ENCODE measurements around the gene PID1. TPM values are rescaled to one million over a fixed set of nuclear protein-coding genes. Genes with fewer than 3 reads are reported as not detected.

Gene PID1
- total RNA-seq, 2 donors from 2014 or later = 66.2 to 109 TPM

DNA sequence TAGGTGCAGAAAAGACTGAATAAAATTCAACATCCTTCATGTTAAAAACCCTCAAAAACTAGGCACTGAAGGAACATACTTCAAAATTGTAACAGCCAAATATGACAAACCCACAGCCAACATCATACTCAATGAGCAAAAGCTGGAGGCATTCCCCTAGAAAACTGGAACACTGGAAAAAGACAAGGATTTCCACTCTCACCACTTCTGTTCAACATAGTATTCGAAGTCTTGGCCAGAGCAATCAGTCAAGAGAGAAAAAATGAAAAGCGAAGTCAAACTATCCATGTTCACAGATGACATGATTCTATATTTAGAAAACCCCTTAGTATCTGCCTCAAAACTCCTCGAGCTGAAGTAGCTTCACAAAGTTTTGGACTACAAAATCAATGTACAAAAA, 282.3 kb downstream of the PID1 start:
- no peak overlapping the region for H3K27ac ChIP-seq
- no peak overlapping the region for H3K4me3 ChIP-seq
- DNase-seq (ENCODE audit: low spot score) (no peak), ATAC-seq (ENCODE audit: insufficient number of reproducible peaks, low FRiP score, low read depth) (no peak)
- H3K9me3 ChIP-seq = no peaks in the 10 kb centered on the region
- no peaks in the 10 kb centered on the region for H3K27me3 ChIP-seq (replicated peaks; ENCODE audit: insufficient read depth)
- TF ChIP-seq, protein P1, sequence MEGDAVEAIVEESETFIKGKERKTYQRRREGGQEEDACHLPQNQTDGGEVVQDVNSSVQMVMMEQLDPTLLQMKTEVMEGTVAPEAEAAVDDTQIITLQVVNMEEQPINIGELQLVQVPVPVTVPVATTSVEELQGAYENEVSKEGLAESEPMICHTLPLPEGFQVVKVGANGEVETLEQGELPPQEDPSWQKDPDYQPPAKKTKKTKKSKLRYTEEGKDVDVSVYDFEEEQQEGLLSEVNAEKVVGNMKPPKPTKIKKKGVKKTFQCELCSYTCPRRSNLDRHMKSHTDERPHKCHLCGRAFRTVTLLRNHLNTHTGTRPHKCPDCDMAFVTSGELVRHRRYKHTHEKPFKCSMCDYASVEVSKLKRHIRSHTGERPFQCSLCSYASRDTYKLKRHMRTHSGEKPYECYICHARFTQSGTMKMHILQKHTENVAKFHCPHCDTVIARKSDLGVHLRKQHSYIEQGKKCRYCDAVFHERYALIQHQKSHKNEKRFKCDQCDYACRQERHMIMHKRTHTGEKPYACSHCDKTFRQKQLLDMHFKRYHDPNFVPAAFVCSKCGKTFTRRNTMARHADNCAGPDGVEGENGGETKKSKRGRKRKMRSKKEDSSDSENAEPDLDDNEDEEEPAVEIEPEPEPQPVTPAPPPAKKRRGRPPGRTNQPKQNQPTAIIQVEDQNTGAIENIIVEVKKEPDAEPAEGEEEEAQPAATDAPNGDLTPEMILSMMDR (IDR thresholded peaks at IDR 0.05) = no peak
- H3K36me3 ChIP-seq = no peaks in the 10 kb centered on the region
- peaks cover 0 to 8% of the 10 kb centered on the region in 2 donors for H3K4me1 ChIP-seq (ENCODE audit: control insufficient read depth in 1 of 2, low read depth in 2 of 2)

DNA sequence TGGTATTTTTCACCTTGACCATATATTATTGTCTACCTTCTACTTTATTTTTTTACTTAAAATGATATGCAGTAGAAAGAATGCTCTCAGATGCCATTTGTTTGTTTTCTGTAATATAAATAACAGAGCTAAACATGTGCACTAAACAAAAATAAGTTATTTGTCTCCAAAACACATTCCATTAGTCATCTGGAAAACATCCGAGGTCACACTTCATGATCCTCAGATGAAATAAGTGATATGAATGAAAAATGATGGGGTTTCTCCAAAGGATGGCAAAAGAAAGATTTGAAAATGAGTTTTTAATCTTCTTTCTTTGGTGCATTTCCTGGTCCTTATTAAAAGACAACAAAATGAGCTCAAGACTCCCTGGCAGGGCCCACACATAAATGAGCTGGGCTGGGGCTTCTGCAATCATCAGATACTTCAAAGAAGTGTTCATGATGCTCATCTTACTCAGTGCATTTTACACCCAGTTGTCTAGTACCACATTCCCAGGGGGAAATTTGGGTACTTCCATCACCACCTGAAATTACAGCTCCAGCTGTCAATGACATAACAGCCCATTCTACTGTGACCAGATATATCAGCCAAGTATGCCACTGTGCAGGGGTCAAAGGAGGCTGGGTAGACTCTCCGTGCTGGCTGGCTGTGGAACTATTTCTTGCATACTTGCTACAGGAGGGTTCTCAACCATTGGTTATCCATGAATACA, 283.5 kb downstream of the PID1 start:
- H3K9me3 ChIP-seq = no peaks in the 10 kb centered on the region
- DNase-seq (ENCODE audit: low spot score) (no peak), ATAC-seq (ENCODE audit: insufficient number of reproducible peaks, low FRiP score, low read depth) (no peak)
- no peaks in the 10 kb centered on the region for H3K27me3 ChIP-seq (replicated peaks; ENCODE audit: insufficient read depth)
- TF ChIP-seq, protein P1 (IDR thresholded peaks at IDR 0.05) = no peak
- no peaks in the 10 kb centered on the region for H3K36me3 ChIP-seq
- H3K4me1 ChIP-seq (ENCODE audit: control insufficient read depth in 1 of 2, low read depth in 2 of 2) = peaks cover 0 to 8% of the 10 kb centered on the region in 2 donors
- H3K4me3 ChIP-seq = no peak overlapping the region
- H3K27ac ChIP-seq = no peak overlapping the region

DNA sequence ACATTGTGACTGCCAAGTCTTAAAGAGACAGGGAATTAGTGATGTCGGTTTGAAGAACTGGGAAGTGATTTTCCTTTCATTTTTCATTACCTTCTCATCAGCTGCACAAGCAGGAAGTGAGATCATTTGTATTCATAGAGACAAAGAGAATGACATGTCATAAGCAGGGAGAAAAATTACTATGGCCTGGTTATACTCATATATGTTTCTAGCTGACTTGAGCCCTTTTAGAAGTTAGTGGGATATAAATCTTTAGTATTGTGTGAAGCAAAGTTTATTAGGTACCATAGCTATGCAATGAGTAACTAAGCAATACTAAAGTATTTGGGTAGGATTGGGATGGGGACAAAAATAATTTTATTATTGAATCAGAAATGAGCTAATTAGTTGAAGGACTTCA, 284.1 kb downstream of the PID1 start:
- ATAC-seq (ENCODE audit: insufficient number of reproducible peaks, low FRiP score, low read depth) = no peak
- TF ChIP-seq, protein P1 (IDR thresholded peaks at IDR 0.05) = no peak

DNA sequence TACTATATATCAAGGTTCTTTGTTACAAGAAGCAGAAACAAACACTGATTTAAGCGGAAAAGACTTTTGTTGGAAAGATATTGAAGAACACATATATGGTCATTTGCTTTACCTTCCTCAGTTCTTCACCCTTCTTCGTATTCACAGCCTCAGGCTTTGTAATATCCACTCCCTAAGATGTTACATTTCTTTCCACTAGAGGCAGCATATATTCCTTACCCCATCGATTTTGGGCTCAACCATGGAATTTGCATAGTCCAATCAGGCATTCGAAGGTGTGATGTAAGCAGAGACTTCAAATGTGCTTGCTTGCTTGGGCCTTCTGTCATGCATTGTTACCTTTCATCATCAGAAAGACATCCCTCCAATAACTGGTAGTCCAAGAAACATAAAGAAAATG, 287.4 kb downstream of the PID1 start:
- H3K9me3 ChIP-seq = peaks cover 4% of the 10 kb centered on the region
- TF ChIP-seq, protein P1 (IDR thresholded peaks at IDR 0.05) = no peak
- H3K27ac ChIP-seq = no peak overlapping the region
- H3K27me3 ChIP-seq (replicated peaks; ENCODE audit: insufficient read depth) = no peaks in the 10 kb centered on the region
- H3K4me3 ChIP-seq = no peak overlapping the region
- no peaks in the 10 kb centered on the region for H3K36me3 ChIP-seq
- peaks cover 0 to 4% of the 10 kb centered on the region in 2 donors for H3K4me1 ChIP-seq (ENCODE audit: control insufficient read depth in 1 of 2, low read depth in 2 of 2)
- ATAC-seq (ENCODE audit: insufficient number of reproducible peaks, low FRiP score, low read depth) (no peak), DNase-seq (ENCODE audit: low spot score) (no peak)

More for the DNA sequence above, 284.1 kb downstream of the PID1 start:
- no peaks in the 10 kb centered on the region for H3K36me3 ChIP-seq
- no peak overlapping the region for H3K27ac ChIP-seq
- no peak overlapping the region for H3K4me3 ChIP-seq
- H3K9me3 ChIP-seq = no peaks in the 10 kb centered on the region
- H3K4me1 ChIP-seq (ENCODE audit: control insufficient read depth in 1 of 2, low read depth in 2 of 2) = peaks cover 0 to 8% of the 10 kb centered on the region in 2 donors
- no peaks in the 10 kb centered on the region for H3K27me3 ChIP-seq (replicated peaks; ENCODE audit: insufficient read depth)
- no peak for DNase-seq (ENCODE audit: low spot score)

DNA sequence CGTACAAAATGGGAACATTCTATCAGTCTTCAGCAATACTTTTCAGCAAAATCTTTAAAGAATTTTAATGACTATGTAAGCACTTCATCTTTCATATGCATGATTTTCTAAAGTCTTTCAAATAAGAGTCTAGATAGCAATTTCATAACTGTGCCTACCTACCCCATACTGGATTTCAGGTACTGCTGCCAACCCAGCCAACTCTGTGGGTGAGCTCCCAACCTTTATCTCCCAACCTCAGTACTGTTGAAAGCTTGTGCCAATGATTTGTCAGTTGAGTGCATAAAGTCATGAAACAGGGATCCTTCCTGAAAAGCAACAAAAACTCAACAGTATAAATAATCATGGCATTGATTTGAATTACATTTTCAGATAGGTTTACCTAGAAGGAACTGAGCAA, 296.9 kb downstream of the PID1 start:
- ATAC-seq (ENCODE audit: insufficient number of reproducible peaks, low FRiP score, low read depth) (no peak), DNase-seq (ENCODE audit: low spot score) (no peak)
- H3K36me3 ChIP-seq = no peaks in the 10 kb centered on the region
- no peaks in the 10 kb centered on the region for H3K27me3 ChIP-seq (replicated peaks; ENCODE audit: insufficient read depth)
- TF ChIP-seq, protein P1 (IDR thresholded peaks at IDR 0.05) = no peak
- no peak overlapping the region for H3K27ac ChIP-seq
- no peaks in the 10 kb centered on the region for H3K4me1 ChIP-seq (ENCODE audit: control insufficient read depth in 1 of 2, low read depth in 2 of 2)
- no peak overlapping the region for H3K4me3 ChIP-seq
- no peaks in the 10 kb centered on the region for H3K9me3 ChIP-seq

Data from thoracic aorta (tissue), 2 donors.